GM18873 (cell line): Measurements from ENCODE around the gene ZNF169.
"Not testable (repeated sequence)": the region's sequence is repeated elsewhere in the genome, so short reads cannot be mapped to it uniquely, and the experiment has no call there.

Experiments
- ATAC-seq: cut with Tn5 transposase; IDR thresholded peaks from one replicate; pipeline ENCODE4 v1.9.1; 2021; ENCODE audit warnings: mild to moderate bottlenecking, moderate library complexity, moderate number of reproducible peaks; ENCODE audit not compliant: unreplicated experiment, low FRiP score

ZNF169 gene

DNA sequence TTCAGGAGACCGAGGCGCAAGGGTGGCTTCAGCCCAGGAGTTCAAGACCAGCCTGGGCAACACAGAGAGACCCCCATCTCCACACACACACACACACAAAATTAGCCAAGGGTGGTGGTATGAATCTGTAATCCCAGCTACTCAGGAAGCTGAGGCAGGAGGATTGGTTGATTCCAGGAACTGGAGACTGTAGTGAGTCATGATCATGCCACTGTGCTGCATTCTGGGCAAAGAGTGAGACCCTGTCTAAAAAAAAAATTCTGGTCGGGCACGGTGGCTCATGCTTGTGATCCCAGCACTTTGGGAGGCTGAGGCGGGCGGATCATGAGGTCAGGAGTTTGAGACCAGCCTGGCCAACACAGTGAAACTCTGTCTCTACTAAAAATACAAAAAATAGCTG, 80.6 kb downstream of the ZNF169 start:
- not testable (repeated sequence) for ATAC-seq

DNA sequence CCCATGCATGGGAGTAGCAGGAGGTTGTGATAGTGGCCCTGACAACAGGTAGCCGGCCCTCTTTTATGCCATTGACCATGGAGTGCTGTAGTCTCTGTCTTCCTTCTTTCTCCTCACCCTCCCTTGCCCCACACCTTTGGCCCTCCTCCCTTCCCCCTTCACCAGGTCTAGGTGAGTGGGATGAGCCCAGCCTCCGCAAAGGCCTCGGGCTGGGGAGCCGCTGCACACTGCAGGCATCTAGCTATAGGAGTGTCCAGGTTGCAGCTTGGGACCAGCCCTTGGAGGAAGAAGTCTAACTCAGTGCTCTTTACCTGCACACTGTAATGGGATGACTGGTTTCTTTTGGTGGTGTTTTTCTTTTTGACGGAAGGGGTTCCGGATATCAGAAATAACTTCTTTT, 81.7 kb downstream of the ZNF169 start:
- ATAC-seq = not testable (repeated sequence)

DNA sequence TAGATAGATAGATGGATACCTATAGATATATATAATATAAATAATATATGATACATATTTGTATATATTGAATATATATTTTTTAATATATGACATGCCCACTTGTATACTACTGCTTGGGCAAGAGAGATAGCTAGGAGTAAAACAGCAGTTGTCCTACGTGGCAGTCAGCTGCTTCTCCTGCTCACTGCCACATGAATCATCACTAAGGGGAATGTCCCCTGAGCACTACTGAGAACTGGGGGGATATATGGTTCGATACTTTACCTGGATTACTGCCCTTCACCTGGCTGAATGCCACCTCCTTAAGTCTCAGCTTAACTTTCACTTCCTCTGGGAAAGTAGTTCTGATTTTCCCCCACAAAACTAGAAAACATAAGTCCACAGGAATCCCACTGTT, 82.6 kb downstream of the ZNF169 start:
- ATAC-seq = not testable (repeated sequence)

DNA sequence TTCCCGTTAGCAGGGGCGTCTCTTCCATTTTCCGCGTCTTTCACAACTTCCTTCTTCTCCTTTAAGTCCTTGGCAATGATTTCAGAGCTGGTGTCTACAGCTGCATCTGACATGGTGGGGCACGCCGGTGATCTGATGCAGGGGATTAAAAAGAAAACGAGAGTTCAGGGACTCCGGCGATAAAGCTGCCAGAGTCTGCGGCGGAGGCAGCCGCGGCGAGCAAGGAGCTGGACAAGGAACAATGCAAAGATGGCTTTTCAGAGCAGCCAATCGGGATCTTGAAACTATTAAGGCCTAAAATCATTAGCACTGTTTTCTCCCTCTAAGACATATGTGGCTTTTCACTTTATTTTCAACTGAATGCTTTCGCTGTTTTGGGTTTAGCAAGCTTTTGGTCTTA, 88.4 kb downstream of the ZNF169 start:
- not testable (repeated sequence) for ATAC-seq

DNA sequence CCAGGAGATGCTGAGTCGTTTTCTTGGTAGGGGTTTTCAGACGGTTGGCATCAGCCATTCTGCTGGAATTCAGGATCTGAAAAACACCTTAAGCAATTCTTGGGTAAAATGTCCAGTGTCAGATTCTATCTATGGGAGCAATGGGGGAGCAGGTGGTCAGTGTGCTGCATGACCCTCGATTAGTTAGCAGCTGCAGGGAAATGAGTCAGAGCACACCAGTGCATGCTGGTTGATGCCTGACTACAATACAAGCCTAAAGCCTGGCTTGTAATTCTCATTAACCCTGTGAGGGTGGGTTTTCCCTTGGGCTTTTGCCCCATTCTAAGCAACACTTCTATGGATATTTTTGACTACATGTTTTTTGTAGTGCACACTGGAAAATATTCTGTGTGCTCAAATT, 89.7 kb downstream of the ZNF169 start:
- not testable (repeated sequence) for ATAC-seq
